AG08396 (cell line): ENCODE data around the gene KIAA1217.

Experiments used
- DNase-seq: peaks from one replicate; pipeline ENCODE4 v3.0.0; 2012; ENCODE audit warnings: low spot score, mixed read lengths

KIAA1217 gene

DNA sequence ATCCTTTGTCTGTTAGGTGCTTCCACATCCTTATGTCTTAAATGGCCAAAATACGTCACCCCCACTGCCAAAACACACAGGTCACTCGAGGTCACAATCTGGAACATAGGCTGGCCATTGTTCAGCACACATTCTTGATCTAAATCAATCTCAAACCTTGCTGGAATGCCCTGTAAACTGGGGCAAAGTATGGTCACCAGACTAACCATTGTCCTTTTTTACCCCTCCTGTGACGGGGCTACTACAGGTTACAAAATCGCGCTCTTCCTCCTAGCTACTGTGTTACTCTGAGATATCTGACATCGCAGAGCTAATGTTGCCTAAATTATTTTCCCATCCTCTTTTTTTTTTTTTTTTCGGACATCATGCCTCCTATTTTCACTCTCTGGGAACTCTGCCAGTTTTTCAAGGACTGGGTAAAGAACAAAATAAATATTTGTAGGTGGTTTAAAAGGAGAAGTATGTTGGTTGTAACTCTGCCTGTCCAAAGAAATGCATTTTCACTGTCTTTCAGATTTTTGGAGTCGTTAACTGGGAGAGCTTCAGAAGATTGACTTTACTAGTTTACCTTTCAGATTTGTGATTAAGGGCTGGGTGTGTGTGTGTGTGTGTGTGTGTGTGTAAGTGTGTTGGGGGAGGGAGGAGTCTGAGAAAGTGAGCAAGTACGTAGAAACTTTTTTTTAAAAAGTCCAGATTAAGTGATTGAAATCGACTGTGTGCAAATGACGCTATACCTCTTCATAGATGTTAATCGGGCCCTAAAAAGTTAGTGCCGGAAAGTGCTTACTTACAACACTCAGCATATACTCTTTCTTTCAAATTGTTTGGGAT, 942 bp upstream of the KIAA1217 start:
- no peak for DNase-seq

DNA sequence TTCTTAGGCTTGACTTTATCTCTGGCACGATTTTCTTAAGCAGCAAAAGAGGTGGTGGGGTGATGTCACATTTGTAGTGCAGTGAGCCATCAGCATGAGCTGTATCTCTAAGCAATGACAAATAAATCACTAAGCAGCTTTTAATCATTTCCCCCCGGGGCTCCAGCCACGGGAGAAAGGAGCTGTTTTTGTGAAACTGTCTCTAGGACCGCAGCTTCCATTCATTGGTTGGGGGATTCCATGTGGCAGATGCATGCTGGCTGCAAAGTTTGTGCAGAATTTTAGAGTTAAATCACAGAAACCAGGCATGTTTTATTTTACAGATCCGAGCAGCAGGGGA, 464 bp downstream of the KIAA1217 start:
- DNase-seq: peak; percentile 24

DNA sequence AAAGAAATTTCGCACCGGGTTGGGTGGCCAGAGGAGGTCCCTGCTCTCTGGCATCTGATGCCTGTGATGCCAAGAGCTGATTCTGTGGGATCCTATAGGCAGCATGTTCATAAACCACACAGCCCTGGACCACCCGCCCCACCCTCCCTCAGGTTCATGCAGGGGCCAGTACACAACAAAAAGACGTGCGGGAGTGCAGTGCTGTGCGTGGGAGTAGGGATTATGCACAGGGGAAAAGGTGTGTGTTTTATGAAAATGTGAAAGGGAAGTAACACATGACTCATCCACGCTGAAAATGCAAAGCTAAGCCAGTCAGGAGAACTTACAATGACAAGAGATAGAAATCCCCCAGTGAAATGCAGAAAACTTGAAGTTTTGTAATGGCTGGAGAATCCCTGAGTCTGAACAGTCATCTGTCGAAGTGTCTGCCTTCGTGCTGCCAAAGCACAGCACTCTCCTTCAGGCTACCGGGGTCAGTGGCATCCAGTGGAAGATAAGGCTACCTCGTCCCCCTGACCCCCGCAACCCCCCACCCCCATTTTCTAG, 1.1 kb downstream of the KIAA1217 start:
- peak; percentile 28 for DNase-seq

DNA sequence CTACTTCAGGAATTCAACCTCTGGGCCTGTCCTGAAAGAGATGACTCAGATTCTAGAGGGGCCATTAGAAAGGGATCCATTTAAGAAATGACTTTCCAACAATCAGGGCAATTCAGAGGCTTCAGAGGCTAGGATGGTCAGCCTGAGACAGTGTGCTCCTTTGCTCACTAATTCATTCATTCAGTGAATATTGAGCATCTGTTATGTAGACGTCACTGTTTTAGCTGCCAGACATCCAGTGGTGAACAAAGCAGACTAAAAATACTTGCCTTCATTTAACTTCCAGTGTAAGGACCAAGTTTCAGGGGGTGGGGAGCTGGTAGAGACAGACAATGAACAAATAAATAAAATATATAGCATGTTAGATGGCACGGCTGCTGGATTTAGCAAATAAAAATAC, 1.6 kb downstream of the KIAA1217 start:
- no peak for DNase-seq

DNA sequence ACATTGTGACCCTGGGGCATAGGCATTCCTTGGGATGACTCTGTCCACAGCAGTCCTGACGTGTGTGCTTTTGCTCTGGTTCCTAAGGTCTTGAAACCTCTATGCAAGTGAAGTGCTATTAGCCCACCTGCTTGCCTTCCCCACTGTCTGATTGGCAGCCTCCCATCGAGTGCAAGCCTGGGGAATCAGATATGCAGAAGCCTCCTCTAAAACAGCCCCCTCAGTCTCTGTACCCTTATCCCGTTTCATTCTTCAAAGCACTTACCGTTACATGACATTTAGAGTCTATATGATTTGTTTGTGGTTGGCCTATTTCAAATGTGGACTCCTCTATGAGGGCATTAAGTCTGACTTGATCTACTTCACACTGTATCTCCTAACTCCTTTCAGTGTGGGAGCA, 4.3 kb downstream of the KIAA1217 start:
- DNase-seq: no peak

DNA sequence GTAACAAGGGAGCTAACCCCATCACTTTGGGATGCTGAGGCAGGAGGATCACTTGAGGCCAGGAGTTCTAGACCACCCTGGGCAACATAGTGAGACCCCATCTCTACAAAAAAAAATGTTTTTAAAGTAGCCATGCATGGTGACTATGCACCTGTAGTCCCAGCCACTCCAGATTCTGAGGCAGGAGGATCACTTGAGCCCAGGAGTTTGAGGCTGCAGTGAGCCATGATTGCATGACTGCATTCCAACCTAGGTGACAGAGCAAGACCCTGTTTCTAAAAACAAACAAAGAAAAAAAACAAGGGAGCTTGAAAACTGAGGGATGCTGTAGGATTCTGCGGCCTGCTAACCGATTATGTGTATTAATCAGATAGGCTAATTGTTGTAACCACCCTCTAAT, 4.9 kb downstream of the KIAA1217 start:
- DNase-seq: no peak

DNA sequence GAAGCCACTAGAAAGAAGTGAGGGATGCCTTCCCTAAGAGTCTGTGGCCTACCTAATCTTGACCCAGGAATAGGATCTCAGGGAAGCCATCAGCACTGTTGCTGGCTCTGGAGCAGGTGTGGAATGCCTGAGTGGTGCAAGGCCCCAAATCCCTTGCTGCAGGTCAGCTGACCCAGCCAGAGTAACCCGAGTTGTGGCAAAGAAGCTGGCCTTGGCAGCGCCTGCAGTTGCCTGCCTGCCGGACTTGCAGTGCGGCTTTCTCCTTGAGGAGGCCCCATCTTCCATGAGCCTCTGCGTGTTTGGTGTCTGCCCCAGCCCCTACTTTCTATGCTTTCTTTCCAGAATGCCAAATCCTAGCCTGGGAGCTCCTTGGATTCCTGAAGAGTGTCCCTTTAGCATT, 5.8 kb downstream of the KIAA1217 start:
- no peak for DNase-seq

DNA sequence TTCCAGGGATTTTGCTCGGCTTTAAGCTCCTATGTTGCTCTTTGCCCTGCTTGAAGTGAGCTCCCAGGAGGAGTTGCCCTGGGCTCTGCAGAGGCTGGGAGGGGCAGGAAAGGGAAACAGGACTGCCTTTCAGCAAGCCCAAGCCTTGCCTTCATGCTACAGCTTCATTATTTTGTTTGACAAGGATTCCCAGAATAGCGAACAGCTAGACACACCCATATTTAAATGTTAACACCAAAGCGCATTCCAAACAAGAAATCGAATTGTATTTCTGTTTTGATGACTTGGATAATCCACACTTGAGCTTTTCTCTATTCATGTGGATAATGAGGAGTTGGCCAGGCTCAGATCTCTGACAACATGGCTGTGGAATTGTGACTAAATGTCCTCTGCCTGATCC, 6.3 kb downstream of the KIAA1217 start:
- no peak for DNase-seq

DNA sequence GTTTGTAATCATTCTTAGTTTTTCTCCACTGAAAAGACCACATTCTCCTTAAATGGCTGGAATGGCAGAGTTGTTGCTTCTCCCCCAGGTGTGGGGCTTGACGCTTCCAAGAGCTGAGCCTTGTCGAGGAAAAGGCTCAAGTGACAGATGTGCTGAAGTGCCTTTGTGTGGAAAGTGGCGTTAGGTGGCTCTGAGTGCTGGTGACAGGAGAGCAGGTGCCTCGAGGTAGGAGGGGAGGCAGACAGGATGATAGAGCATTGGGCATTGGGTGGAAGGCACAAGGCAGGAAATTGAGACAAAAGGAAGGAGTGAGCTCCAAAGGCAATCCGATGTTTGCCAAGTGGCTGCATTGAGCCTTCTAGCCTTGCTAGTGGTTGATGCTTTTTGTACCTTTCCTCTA, 6.7 kb downstream of the KIAA1217 start:
- DNase-seq: no peak

DNA sequence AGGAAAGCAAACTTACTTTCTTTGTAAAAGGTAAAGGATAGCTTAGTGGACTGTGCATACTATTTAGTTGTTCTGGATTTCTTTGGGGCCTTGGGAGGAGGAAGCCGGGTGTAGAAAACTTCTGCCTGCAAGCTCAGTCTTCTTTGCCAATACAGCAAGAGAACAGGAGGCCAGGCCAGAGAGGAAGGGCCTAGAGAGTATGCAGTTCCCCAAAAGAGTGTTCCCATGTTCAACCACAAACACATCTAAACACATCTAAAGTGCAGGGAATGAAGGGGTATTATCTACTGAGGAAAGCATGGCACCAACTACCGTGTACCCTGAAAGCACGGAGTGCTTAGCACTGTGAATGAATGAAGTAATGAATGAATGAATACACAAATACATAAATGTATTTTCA, 11.0 kb downstream of the KIAA1217 start:
- no peak for DNase-seq

DNA sequence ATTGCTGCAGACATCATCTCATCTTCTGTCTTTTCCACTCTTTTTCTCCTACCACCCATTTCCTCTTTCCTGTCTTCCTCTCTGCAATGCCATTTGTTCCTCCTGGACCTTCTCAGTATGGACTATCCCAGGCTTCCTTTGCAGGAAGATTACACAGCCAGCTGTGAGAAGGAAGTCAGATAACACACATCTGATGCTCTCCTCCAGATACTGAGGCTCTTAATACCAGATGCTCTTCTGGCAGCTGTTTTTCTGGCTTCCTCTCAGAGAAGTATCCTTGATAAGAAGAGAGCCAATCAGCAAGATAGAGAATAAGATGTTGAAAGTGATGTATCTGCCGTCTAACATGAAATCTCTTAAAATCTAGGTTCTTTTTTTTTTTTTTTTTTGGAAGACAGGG, 14.4 kb downstream of the KIAA1217 start:
- no peak for DNase-seq

DNA sequence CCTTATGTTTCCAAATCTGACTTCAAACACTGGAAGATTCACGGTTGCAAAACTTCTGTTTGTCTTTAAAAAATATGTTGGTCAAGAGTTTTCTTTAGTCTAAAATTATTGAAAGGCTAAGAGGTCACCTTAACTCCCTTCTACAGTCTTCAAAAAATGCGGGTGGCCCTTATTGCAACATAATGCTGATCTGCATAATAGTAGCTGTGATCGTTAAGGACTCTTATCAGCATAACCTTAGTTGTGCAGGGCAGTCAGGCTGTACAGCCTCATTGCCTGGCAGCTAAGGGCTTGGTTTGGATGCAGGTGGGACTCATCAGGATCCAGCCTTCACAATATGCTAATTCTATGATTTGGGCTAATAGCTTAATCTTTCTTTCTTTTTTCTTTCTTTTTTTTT, 15.0 kb downstream of the KIAA1217 start:
- DNase-seq: no peak

DNA sequence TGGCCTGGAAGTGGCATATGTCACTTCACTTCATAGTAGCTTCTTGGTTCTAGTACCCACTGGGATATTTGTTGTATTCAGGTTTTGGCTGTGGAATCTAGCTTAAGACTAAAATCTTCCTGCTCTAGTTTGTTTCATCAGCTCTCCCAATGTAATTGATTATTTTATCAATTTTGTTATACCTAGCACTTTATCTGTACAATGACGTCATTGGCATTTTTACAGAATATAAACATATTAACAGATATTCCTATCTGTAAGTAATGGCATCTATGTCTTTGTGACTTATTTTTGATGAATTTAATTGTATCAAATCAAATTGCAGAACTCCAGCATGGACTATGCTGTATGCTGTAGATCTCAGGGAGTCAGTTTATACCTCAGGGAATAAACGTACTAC, 19.7 kb downstream of the KIAA1217 start:
- DNase-seq: no peak

DNA sequence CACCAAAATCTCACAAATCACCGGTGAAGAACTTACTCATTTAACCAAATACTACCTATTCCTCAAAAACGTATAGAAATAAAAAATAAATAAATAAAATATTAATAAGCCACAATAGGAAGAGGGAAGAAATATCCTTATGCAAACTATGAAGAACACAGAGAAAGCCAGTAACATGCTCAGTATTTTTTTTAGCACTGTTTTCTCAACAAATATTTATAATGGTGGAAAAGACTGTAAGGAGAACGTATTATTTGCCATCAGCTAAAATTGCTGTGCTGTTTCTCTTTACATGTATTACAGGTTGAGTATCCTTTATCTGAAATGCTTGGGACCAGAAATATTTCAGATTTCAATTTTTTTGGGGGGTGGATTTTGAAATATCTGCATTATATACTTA, 21.0 kb downstream of the KIAA1217 start:
- DNase-seq: no peak

DNA sequence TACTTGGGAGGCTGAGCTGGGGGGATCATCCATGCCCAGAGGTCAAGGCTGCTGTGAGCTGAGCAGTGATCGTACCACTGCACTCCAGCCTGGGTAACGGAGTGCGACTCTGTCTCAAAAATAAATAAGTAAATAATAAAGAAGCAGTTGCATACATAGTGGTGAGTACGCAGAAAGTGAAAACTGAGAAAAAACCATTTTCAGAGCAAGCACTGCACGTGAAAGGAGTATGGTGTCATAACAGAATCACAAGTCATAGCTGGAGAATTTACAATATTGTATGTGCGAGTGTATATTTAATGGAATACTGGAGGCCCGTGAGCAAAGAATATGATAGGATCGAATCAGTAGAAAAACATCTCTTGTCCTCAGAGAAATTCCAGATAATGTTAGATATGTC, 22.3 kb downstream of the KIAA1217 start:
- DNase-seq: no peak

DNA sequence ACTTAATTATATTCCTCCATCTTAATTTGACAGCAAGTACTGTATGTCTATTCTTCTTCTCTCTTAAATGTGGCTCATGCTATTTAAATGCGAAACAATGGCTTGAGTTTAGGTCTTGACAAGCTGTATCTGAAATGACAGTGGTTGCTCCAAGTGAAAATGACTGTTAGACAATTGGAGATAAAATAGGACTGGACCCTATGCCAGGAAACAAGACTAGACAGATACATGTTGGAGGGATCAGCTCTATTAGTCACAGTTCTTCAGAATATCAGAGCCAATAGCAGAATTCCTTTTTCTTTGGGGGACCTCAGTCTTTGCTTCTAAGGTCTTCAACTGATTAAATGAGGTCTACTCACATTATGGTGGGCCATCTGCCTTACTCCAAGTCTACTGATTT, 25.8 kb downstream of the KIAA1217 start:
- no peak for DNase-seq

DNA sequence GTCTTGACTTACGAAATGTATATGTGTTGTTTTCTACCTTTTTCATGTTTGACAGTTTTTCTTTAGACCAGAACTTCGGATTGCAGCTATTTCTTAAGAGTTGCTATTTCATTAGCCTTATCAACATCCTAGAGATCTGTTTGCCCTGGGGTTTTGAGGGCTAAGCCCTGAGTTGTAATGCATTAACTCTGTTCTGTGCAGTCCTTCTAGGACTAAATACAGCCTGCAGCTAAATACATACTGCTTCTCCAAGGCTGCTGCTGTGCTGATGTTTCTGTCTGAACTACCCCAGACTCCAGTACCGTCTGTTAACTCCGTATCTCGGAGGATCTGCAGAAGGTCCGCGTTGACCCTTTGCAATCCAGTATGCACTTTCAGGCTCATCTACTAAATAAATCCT, 26.5 kb downstream of the KIAA1217 start:
- DNase-seq: no peak

DNA sequence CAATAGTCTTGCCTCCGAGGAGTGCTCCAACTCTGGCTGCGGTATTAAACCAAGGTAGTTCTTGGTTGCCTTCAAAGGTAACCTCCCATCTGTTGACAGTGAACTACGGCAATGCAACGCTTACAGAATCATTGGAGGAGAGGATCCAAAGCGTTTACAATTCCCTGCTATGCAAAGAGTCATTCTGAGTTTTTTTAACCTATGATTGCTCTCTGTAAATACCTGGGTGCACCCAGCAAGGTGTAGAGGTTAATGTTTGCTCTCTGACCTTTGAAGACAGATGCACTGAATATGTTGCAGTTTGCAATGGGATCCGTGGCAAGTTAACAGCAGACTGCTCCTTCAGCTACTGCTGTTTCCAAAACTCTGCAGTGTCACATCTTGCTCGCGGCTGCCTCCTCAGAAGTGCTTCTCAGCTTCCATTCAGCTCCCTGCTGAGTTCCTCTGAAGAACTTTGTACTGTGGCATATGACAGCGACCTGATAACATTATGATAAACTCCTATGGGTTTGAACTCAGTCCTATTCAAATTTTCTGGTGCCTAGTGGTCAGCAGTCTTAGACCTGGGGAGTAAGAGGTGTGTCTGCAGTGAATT, 29.0 kb downstream of the KIAA1217 start:
- DNase-seq: no peak

DNA sequence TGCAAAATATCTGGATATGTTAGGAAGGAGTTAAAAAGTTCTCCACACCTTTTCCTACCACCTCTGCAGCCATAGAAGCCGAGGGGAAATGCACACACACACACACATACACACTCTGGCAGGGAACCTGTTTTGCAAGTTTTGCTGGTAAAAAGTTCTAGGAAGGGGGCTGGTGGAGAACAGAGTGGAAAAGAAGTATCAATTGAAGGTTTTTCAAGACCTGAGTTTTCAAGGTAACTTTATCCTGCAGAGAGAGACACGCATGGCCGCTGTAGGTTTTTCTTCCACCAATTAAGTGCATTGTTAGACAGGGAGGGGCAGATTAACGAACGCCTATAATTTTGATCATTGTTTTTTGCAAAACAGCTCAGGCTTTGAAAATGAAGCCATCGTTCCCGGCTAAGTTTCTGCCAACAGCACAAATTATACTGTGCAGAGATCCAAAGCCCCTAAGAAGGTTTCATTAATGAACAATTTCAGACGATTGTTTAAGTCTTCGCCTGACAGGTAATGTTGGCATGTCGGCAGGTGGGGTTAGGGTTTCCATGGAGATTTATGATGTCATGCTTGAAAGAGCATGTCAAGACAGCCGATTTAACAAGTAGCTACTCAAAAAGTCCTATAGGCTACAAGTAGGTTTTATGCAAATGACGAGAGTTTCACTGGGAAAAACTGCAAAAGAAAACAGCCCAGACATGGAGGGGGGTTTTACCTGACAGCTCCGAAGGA, 29.7 kb downstream of the KIAA1217 start:
- DNase-seq: no peak

DNA sequence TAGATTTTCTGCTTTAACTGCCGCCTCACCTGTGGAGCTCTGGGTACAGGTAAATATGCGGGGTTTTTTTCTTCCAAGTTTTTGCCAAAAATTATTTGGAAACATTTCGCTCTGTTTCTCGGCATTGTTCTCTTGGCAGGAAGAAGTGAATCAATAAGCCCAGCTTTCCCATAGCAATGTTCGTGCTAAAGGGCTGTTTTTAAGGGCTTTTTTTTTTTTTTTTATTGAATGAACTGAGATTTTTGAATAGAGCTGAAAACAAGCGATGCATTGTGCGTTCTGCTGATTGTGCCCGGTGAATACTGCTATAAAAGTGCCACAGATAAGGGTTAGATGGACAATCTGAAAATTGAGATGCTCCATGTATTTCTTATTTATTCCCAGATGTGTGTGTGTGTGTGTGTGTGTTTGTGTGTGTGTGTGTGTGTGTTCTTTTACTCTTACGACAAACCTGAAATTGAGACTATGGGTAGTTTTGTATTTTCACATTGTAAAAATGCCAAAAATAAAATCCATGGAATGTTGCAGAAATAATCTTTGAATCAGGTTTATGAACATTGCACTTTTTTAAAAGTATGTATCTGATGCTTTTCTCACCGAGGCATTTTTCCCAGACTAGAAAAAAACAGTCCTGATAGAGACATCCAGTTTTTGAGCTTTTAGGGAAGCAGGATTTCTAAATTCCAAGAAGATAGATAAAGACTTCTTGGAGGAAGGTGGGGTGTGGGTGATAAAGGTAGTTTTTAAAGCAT, 30.5 kb downstream of the KIAA1217 start:
- no peak for DNase-seq

DNA sequence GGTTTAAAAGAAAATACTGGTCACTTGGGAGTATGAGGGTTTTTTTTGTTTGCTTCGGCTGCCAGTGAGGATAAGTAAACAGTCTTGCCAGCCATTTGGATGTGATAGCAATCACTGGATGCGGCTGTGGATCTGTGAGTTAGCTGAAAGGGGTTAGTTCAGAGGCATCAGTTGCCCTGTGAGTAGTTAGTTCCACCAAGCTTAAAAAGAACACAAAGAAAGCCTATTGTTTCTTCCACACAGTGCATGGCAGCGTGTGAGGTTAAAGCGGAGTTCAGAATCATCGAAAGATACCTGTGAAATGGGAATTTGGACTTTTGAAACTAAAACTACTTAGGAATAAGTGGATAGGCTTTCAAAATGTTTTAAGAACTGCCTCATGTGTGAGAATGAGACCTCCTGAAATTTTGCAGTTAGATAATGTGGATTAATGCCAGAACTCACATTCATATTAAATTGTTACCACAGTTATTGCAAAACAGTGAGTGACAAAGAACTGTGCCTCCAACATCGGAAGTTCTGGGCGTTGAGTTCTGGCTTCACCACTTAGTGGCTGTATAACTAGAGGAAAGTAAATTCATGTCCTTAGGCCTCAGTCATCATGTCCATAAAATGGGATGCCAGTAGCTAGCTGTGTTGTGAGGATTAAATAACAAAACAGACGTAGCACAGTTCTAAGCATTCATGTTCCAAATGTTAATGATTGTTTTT, 31.3 kb downstream of the KIAA1217 start:
- no peak for DNase-seq

DNA sequence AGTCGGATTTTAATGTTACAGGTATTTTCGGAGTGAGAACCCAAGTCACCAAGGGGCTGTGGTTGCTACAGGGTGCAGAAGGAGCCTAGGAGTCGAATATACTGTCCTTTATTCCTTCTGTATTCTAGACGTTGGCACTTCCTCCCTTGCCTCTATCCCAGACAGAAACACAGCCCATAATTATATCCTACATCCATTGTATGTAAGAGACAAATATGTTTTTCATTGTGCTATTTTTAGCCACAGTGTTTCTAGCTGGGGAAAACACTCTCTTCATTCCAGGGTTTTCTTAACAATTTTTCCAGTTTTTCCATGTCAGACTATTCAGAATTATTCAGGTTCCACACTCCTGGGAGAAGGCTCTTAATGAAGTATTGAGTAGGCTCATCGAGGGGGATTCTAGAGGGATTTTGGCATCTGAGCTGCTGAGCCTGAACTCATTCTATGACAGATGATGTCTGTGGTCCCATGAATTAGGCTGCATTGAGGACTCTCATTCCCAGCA, 32.6 kb downstream of the KIAA1217 start:
- DNase-seq: no peak
